ENCODE data around the gene RUVBL2. TPM values are rescaled to one million over a fixed set of nuclear protein-coding genes. Genes with fewer than 3 reads are reported as not detected.

Gene RUVBL2
- polyA plus RNA-seq, 1 donor from 2014 or later = 184 TPM

DNA sequence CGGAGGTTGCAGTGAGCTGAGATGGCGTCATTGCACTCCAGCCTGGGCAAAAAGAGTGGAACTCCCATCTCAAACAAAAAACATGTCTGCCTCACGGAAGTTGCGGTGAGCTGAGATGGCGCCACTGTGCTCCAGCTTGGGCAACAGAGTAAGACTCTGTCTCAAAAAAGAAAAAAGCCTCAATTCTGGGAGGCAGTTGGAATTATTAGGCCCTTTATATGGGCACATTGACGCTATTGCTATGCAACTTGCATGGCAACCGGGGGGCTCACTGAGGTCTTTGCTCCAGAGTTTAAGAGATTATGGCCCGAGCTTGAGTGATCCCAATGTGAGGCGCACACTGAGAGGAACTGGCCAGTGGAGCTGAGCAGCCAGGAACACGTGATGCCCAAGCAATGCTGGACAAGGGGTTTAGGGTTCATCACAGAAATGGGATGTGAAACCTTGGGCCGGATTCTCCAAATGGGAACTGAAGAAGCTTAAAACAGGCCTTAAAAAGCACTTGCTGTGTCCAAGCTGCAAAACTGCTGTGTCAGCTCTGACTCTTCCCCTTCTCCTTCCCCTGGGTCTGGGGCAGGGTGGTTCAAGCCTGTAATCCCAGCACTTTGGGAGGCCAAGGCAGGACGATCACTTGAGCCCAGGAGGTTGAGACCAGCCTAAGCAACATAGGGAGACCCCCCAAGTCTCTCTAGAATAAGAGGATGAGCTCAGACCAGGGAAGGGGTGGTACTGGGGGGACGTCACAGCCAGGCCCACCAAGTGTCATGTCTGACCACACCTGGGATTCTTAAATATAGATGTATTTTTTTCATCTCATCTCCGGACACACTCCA lies 26.1 kb upstream of the RUVBL2 start:
- Histone ChIP-seq H3K9ac (ENCODE audit: low read length) (no peak overlapping the region), H3K27me3 (ENCODE audit: insufficient read depth, low read depth, low read length) (no peaks in the 10 kb centered on the region), H3K9me3 (ENCODE audit: low read length) (no peaks in the 10 kb centered on the region), H4K20me1 (ENCODE audit: insufficient read depth) (no peaks in the 10 kb centered on the region), H3K4me2 (ENCODE audit: low read length) (no peak overlapping the region), H3K79me2 (replicated peaks; ENCODE audit: insufficient read depth, low read length) (peaks cover 6% of the 10 kb centered on the region), H3K4me3 (ENCODE audit: low read length) (no peak overlapping the region), H3K36me3 (ENCODE audit: insufficient read depth, low read length) (peaks cover 5% of the 10 kb centered on the region), H2AFZ (ENCODE audit: low read depth, low read length) (no peak overlapping the region), H3K9me2 (ENCODE audit: insufficient read depth, low read length) (no peaks in the 10 kb centered on the region), H3K27ac (ENCODE audit: low read length) (no peak overlapping the region), H3F3A (ENCODE audit: insufficient read depth, low read length, poor library complexity, severe bottlenecking) (no peaks in the 10 kb centered on the region)
- no peak for TF ChIP-seq SMC3 (conservative IDR thresholded peaks at IDR 0.05; ENCODE audit: poor library complexity)
- TF ChIP-seq, protein P1, sequence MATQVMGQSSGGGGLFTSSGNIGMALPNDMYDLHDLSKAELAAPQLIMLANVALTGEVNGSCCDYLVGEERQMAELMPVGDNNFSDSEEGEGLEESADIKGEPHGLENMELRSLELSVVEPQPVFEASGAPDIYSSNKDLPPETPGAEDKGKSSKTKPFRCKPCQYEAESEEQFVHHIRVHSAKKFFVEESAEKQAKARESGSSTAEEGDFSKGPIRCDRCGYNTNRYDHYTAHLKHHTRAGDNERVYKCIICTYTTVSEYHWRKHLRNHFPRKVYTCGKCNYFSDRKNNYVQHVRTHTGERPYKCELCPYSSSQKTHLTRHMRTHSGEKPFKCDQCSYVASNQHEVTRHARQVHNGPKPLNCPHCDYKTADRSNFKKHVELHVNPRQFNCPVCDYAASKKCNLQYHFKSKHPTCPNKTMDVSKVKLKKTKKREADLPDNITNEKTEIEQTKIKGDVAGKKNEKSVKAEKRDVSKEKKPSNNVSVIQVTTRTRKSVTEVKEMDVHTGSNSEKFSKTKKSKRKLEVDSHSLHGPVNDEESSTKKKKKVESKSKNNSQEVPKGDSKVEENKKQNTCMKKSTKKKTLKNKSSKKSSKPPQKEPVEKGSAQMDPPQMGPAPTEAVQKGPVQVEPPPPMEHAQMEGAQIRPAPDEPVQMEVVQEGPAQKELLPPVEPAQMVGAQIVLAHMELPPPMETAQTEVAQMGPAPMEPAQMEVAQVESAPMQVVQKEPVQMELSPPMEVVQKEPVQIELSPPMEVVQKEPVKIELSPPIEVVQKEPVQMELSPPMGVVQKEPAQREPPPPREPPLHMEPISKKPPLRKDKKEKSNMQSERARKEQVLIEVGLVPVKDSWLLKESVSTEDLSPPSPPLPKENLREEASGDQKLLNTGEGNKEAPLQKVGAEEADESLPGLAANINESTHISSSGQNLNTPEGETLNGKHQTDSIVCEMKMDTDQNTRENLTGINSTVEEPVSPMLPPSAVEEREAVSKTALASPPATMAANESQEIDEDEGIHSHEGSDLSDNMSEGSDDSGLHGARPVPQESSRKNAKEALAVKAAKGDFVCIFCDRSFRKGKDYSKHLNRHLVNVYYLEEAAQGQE (IDR thresholded peaks at IDR 0.05; ENCODE audit: borderline replicate concordance) = no peak
- TF ChIP-seq, protein P2, sequence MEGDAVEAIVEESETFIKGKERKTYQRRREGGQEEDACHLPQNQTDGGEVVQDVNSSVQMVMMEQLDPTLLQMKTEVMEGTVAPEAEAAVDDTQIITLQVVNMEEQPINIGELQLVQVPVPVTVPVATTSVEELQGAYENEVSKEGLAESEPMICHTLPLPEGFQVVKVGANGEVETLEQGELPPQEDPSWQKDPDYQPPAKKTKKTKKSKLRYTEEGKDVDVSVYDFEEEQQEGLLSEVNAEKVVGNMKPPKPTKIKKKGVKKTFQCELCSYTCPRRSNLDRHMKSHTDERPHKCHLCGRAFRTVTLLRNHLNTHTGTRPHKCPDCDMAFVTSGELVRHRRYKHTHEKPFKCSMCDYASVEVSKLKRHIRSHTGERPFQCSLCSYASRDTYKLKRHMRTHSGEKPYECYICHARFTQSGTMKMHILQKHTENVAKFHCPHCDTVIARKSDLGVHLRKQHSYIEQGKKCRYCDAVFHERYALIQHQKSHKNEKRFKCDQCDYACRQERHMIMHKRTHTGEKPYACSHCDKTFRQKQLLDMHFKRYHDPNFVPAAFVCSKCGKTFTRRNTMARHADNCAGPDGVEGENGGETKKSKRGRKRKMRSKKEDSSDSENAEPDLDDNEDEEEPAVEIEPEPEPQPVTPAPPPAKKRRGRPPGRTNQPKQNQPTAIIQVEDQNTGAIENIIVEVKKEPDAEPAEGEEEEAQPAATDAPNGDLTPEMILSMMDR (IDR thresholded peaks at IDR 0.05; ENCODE audit: poor library complexity, severe bottlenecking) = no peak
- no peak for TF ChIP-seq POLR2AphosphoS5 (IDR thresholded peaks at IDR 0.05)
- no peak for TF ChIP-seq MXI1 (conservative IDR thresholded peaks at IDR 0.05; ENCODE audit: poor library complexity, severe bottlenecking)
- TF ChIP-seq EP300 (conservative IDR thresholded peaks at IDR 0.05; ENCODE audit: poor library complexity, severe bottlenecking) = no peak
- no peak for TF ChIP-seq TAF1 (IDR thresholded peaks at IDR 0.05; ENCODE audit: low read depth)
- TF ChIP-seq EZH2 (IDR thresholded peaks at IDR 0.05; ENCODE audit: borderline replicate concordance, insufficient read depth, low read length, poor library complexity, severe bottlenecking) = no peak
- no peak for TF ChIP-seq RAD21 (conservative IDR thresholded peaks at IDR 0.05)

DNA sequence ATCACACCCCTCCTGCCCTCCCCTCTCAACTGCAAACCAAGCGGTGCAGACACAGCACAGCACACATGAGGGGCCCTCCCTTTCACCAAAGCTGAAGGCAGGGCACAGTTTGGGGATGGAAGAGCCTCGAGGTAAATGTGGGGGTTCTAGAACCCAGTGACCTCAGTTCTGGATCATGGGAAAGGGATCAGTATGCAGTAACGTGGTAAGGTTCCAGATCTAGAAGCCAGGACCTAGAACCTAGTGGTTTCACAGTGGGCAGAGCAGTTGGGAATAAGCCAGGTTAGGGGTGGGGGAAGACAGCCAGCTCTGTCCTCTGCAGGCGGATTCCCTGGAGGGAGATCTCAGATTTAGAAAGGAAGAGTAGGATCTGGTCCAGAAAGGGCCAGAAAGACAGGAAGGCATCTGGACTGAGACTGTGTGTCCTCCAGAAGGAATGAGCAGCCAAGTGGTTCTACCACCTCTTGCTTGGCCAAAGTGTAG lies 25.5 kb upstream of the RUVBL2 start:
- Histone ChIP-seq H4K20me1 (ENCODE audit: insufficient read depth) (no peaks in the 10 kb centered on the region), H3K36me3 (ENCODE audit: insufficient read depth, low read length) (peaks cover 5% of the 10 kb centered on the region), H3K4me3 (ENCODE audit: low read length) (no peak overlapping the region)

More for the DNA sequence above, 25.5 kb upstream of the RUVBL2 start:
- no peaks in the 10 kb centered on the region for H3K27me3 ChIP-seq (ENCODE audit: insufficient read depth, low read depth, low read length)
- H3K4me2 ChIP-seq (ENCODE audit: low read length) = no peak overlapping the region
- no peaks in the 10 kb centered on the region for H3F3A ChIP-seq (ENCODE audit: insufficient read depth, low read length, poor library complexity, severe bottlenecking)
- H3K79me2 ChIP-seq (replicated peaks; ENCODE audit: insufficient read depth, low read length) = peaks cover 6% of the 10 kb centered on the region
- no peaks in the 10 kb centered on the region for H3K9me2 ChIP-seq (ENCODE audit: insufficient read depth, low read length)
- H3K9me3 ChIP-seq (ENCODE audit: low read length) = no peaks in the 10 kb centered on the region
- no peak overlapping the region for H3K27ac ChIP-seq (ENCODE audit: low read length)
- H3K9ac ChIP-seq (ENCODE audit: low read length) = no peak overlapping the region
- no peak overlapping the region for H2AFZ ChIP-seq (ENCODE audit: low read depth, low read length)
- TF ChIP-seq EP300 (conservative IDR thresholded peaks at IDR 0.05; ENCODE audit: poor library complexity, severe bottlenecking) (no peak), POLR2AphosphoS5 (IDR thresholded peaks at IDR 0.05) (no peak), SMC3 (conservative IDR thresholded peaks at IDR 0.05; ENCODE audit: poor library complexity) (no peak), RAD21 (conservative IDR thresholded peaks at IDR 0.05) (no peak), MXI1 (conservative IDR thresholded peaks at IDR 0.05; ENCODE audit: poor library complexity, severe bottlenecking) (no peak), TAF1 (IDR thresholded peaks at IDR 0.05; ENCODE audit: low read depth) (no peak), EZH2 (IDR thresholded peaks at IDR 0.05; ENCODE audit: borderline replicate concordance, insufficient read depth, low read length, poor library complexity, severe bottlenecking) (no peak)
- TF ChIP-seq, protein P1 (IDR thresholded peaks at IDR 0.05; ENCODE audit: borderline replicate concordance) = no peak
- TF ChIP-seq, protein P2 (IDR thresholded peaks at IDR 0.05; ENCODE audit: poor library complexity, severe bottlenecking) = no peak

Data from neural cell (in vitro differentiated cells).